HG02840 (cell line): ENCODE measurements around the gene LIMK2.

Source experiments
- ATAC-seq: cut with Tn5 transposase; IDR thresholded peaks from one replicate; pipeline ENCODE4 v1.9.1; 2021; ENCODE audit warnings: mild to moderate bottlenecking, moderate library complexity, moderate number of reproducible peaks; ENCODE audit not compliant: unreplicated experiment, low FRiP score

The LIMK2 gene

GRCh38 chr22:31323578-31324550, 111.8 kb downstream of the LIMK2 start:
- ATAC-seq: no peak

DNA sequence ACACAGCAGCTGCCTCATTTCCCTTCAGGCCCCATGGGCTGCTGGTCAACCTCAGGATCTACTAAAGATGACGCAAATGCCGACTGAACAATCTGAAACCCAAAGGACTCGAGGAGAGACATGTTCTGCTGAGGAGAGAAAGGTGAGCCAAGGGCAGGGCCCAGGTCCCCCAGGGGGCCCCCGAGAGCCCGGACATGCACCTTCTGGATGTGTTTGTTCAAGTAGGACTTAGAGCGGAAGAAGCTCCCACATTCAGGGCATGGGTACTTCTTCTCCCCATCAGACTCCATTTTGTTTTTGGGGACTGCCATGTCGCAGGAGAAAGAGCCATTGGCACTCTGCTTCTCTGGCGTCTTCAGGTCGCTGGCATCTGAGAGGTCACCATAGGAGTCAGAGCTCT, 114.8 kb downstream of the LIMK2 start:
- no peak for ATAC-seq

DNA sequence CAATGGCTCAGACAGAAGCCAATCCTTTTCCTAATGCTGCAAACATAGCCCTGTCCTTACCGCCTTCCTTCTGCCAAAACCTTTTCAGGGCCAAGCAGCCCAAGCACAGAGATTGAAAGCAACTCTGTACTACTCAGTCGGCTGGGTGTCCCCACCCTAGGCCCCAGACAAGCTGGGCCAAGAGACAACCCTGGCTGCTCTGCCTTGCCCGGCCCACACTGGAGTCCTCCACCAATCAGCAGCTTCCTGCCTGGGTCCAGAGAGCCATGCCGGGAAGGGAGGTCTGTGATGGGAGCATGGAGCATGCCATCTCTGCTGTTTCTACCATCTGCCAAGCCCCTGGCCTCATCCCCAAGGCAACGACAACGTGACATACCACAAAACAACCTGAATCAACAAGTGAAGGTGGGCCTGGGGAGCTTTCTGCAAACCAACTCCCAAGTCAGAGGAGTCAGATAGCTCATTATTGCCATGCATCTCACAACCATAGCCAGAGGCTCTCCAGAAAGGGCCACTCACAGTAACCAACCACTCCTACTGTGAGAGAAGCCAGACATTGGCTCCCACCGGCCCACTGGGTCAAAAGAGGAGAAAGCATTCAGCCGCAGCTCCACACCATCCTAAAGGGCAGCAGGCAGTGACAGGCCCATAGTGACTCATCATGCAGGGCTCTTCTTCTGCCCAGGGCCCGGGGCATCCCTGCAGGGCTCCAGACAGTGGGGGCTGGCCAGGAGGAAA, 115.9 kb downstream of the LIMK2 start:
- ATAC-seq: no peak

DNA sequence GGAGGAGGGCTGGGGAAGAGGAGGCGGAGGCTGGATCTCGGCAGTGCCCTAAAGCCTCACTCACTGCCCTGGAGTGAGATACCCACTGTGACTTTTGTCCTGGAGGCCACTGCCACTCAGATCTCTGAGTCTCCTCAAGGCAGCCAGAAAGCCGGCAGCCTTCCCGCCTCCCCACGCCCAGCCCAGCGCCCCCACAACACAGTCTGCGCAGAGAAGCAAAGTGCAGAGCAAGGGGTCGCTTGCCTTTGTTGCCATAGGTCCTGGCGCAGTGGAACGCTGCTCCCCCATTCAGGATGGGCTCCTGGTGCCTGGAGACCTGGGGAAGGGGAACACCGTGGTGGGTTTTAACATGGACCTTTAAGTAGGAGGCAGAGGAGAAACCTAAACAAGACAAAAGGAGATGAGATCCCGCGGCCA, 116.5 kb downstream of the LIMK2 start:
- ATAC-seq: no peak

DNA sequence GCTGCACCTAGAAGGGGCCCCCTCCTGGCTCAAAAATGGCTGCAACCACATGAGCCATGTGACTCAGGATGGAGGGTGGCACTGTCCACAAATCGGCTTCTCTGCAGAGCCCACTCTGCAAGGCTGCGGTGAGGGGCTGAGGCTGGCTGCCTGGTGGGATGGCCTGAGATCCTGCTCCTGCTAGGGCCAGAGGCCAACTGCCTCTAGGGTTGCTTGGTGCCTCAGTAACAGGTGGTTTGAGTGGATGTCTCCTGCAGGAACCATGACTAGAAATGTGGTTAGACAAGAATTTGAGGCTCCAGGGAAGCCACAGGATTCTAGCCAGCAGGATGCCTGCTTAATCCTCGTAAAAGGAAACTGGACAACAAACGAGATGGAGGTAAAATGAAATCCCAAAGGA, 116.9 kb downstream of the LIMK2 start:
- ATAC-seq: no peak
